ENCODE measurements around the gene ASIC1.

ASIC1 gene

GRCh38 chr12:50085615-50086072, 28.2 kb downstream of the ASIC1 start:
- no peak for DNase-seq

GRCh38 chr12:50086148-50086547, 28.8 kb downstream of the ASIC1 start:
- no peak for DNase-seq

GRCh38 chr12:50087151-50087550, 29.8 kb downstream of the ASIC1 start:
- no peak for DNase-seq

GRCh38 chr12:50087995-50088394, 30.6 kb downstream of the ASIC1 start:
- no peak for DNase-seq

- DNase-seq: no peak
These were observed 31.4 kb downstream of the ASIC1 start for GRCh38 chr12:50088577-50089335.

- no peak for DNase-seq
These were observed 32.3 kb downstream of the ASIC1 start for GRCh38 chr12:50089730-50090129.

GRCh38 chr12:50090391-50090790, 33.0 kb downstream of the ASIC1 start:
- no peak for DNase-seq

GRCh38 chr12:50097952-50098351, 40.6 kb downstream of the ASIC1 start:
- DNase-seq: no peak

- DNase-seq: no peak
These were observed 42.1 kb downstream of the ASIC1 start for GRCh38 chr12:50099302-50100008.

GRCh38 chr12:50100561-50100960, 43.2 kb downstream of the ASIC1 start:
- DNase-seq: no peak

GRCh38 chr12:50101663-50102062, 44.3 kb downstream of the ASIC1 start:
- no peak for DNase-seq

GRCh38 chr12:50102131-50102531, 44.7 kb downstream of the ASIC1 start:
- no peak for DNase-seq

GRCh38 chr12:50102646-50103309, 45.4 kb downstream of the ASIC1 start:
- no peak for DNase-seq

- DNase-seq: no peak
These were observed 46.0 kb downstream of the ASIC1 start for GRCh38 chr12:50103351-50103750.

GRCh38 chr12:50103767-50104321, 46.4 kb downstream of the ASIC1 start, which contains the start of gene GPD1:
TSS of gene GPD1 (plus strand) at chr12:50104008. CDS start at chr12:50104051, 43 bp downstream.
- no peak for DNase-seq

- DNase-seq: no peak
These were observed 47.3 kb downstream of the ASIC1 start for GRCh38 chr12:50104417-50105366.

GRCh38 chr12:50105913-50106450, 48.6 kb downstream of the ASIC1 start:
- DNase-seq: no peak

- DNase-seq: no peak
These were observed 49.5 kb downstream of the ASIC1 start for GRCh38 chr12:50106907-50107306.

GRCh38 chr12:50107416-50108268, 50.2 kb downstream of the ASIC1 start:
- DNase-seq: no peak

GRCh38 chr12:50109319-50109718, 51.9 kb downstream of the ASIC1 start:
- DNase-seq: no peak

Data from GOT3 (cell line).